Measurements from ENCODE around the gene PKIB.
"Not testable (repeated sequence)": the region's sequence is repeated elsewhere in the genome, so short reads cannot be mapped to it uniquely, and the experiment has no call there.

PKIB gene

DNA sequence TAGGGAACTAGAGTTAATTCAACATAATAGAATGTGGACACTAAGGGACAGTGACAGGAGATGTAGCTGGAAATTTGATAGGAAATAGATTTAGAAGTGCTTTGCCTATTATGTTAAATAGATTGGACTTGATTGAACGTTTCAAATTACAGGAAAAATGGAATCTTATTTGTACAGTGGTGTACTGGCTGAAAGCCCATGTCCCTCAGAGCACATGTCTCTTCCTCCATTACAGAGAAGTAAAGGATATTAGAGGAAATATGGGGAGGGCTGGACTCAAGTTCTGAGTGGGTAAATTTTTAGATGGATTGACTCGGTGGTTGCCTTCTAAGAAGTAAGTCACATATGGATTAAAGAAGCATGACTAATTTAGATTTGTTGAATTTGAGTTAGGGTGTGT lies 11.4 kb downstream of the PKIB start:
- no peak for DNase-seq

DNA sequence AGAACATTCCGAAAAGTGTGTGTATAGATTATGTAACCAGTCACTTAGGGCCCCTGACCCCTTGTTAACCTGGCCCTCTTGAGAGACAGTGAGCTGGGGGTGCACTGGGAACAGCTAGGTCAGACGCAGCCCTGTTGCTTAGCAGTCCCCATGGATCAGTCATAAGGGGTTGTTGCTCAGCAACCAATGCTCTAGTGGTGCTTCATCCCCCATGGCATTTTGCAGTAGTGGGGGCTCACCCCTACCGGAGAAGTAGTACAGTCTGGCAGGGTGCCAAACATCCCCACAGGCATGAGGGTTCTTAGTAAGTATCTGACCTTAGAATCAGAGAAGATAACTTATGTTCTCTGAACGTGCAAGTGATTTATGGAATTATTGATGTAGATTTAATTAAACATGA lies 12.3 kb downstream of the PKIB start:
- no peak for DNase-seq

GRCh38 chr6:122623279-122623678 lies 13.1 kb downstream of the PKIB start:
- no peak for DNase-seq

DNA sequence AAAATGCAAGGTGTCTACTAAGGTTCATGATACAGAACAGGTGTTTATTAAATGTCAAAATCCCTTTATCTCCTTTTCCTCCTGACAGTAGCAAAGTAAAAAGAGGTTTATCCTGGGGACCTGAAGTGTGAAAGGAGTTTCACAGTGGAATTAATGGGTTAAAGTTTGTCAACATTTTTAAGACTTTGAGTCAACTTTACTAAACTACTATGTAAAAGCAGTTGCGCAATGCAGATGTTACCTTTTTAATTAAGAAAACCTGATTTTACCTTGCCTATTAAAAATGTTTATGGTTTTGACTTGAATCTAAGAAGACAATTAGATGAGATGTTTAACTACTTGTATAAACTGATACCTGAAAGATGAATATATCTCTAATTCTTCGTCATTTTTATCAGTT lies 14.6 kb downstream of the PKIB start:
- DNase-seq = no peak

GRCh38 chr6:122628714-122629113 lies 18.5 kb downstream of the PKIB start:
- no peak for DNase-seq

DNA sequence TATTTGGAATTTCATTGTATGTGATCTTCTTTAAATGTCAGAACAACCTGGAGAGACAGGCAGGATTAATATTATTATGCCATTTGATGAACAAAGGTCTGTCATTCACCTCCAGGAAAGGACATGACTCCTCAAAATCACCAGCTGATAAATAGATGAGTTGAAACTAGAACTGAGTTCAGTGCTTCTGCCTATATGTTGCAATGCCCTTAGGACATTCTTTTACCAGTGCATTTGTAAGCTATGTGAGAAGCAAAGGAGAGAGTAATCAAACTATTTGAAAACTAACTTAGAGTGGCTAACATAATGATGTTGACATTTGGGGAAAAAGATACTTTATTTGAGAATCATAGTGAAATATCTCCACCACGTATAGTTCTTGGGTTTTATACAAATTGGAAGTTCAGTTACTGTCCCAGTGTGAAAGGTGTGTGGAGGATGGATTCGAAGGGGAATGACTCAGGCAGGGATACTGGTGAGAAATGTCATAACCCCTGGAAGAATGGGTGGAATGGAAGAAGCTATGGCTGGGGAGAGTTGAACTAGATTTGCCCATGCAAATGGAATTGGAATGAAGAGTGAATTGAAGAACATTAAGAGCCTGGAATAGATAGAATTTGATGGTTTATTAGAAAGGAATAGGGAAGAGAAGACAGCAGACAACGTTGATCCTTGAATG lies 21.5 kb downstream of the PKIB start:
- no peak for DNase-seq

GRCh38 chr6:122640366-122640765 lies 30.2 kb downstream of the PKIB start:
- no peak for DNase-seq

DNA sequence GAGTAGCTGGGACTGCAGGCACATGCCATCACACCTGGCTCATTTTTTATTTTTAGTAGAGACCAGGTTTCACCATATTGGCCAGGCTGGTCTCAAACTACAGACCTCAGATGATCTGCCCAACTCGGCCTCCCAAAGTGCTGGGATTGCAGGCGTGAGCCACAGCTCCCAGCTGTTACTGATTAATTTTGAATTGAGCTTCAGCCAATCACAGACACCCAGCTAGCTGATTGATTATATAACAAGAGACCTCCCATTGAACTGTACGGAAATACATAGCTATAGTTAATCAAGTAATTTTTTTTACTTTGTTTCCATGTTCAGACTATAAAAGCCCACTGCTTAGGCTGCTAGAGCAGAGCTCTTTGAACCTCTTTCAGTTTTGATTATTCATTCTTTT lies 31.6 kb downstream of the PKIB start:
- no peak for DNase-seq

DNA sequence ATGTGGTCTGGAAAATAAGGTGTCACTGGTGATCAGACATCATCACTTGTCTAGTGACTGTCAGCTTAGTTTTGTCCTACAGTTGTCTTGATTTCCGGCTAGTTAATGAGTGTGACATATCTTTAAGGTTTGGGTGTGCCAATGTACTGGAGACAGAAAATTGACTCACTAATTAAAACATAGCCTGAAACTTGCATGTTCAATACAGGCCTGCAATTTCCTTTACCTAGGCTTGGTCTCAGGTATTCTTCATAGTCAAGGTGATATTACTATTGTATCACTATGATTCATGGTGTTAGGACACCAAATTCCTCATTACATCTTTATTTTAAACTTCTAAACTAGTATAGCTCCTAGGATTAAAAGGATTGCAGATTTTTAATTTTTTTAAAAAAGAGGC lies 32.4 kb downstream of the PKIB start:
- DNase-seq = not testable (repeated sequence)

DNA sequence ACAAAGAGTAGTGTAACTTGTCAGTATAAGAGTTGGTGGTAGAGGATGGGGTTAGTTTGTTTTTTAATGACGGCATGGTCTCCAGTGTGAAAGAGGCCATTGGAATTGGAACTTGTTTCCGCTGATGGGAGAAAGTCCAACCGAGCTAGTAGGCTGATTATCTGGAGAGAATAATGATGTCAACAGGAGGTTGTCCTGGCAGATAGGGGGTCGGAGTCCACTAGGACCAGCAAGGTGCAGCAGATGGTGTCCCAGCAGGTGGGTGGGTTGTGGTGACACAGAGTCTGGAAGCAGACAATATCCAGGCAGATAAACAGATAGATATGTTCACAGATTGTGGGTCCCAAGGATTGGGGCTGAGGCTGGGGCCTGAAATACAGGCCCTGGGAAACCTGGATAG lies 35.1 kb downstream of the PKIB start:
- no peak for DNase-seq

GRCh38 chr6:122647765-122648164 lies 37.6 kb downstream of the PKIB start:
- DNase-seq = no peak

DNA sequence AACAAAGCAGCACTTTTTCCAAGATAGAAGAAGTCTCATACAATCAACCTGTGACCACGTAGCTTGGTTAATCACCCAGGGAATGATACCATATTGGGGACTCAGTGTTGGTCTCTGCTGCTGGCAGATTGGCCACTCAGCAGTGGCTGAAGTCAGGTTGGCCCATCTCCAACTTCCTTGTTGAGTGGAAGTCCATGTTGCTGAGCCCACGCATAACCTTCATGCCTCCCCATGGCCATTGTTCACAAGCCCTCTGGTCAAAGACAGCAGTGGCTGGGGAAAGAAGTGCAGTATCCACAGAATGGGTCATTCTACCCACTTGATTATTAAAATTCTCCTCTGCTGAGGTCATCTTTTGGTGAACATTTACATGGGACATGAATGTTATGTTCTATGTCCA lies 38.5 kb downstream of the PKIB start:
- DNase-seq = no peak

DNA sequence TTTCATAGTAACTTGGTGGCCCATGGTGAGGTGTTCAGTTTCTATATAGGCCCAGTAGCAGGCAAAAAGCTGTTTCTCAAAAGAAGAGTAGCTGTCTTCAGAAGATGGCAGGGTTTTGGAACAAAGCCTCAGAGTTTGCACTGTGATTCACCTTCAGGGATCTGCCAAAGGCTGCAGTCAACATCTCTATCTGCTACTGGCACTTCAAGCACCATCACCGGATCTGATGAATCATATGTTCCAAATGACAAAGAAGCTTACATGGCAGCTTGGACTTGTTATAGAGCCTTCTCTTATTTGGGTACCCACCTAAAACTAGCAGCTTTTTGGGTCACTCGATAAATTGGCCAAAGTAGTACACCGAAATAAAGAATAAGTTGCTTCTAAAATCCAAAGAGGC lies 39.5 kb downstream of the PKIB start:
- DNase-seq = no peak

DNA sequence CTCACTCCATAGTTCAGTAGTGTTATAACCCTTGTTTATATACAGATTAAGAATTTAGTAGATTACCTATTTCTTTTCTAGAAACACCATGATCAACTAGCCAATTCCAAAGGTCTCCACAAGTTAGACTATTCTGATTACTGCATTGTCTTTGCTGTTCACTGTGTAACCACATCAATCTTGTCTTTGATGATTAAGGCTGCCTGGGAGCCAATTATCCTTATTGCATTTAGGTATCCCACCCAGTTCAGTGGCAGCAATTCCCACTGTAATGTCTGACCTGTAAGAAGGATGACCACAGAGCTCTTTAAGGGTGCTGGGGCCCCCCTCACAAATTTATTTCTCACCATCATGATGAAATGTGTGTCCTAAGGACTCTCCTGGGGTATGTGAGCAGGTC lies 40.2 kb downstream of the PKIB start:
- DNase-seq = no peak

DNA sequence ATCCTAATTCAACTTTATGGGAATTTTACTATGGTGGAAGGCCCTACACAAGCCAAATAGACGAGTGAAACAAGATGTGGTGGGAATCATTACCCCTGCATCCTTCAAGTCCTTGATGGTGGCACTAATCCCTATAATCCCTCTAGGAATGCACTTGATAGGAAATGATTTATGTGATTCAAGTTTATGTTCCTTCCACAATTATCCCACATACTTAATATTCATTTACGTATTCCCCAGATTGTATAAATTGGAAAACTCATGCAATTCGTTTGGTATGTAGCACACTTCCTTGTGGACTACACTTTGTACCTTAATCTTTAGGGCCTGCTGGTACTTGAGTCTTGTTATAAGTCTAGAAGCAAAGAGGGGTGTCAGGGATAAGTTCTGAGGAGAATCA lies 40.8 kb downstream of the PKIB start:
- no peak for DNase-seq

DNA sequence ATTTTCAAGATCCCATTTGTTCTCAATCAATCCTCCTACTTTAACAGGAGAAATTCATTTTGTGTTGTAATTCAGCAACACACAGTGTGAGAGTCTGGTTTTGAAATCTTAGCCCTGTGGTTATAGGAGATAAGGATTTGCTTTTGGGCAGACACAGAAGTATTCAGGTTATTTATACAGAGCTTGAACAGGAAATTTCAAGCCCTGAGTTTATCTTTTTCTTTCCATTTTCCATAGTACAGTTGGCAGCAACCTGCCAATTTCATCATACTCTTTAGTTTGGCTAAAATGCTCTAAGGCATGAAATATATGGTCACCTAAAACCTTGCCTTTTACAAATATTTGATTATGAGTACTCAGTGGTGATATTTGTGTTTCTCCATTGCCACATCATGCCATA lies 41.4 kb downstream of the PKIB start:
- no peak for DNase-seq

DNA sequence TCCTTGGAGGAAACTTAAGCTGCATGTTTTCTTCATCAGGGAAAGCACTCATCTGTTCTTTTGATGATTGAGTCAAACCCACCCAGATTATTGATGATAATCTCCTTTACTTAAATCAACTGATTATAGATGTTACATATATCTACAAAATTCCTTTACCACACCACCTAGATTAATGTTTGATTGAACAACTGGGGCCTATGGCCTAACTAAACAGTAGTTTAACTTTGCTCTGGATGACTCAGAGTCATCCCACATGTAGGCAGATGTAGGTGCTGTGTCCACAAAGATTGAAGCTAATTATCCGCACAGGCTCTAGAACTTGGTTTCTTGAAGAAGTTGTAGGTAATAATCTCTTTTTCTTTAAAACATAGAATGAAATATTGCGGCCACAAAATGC lies 42.2 kb downstream of the PKIB start:
- DNase-seq = no peak

DNA sequence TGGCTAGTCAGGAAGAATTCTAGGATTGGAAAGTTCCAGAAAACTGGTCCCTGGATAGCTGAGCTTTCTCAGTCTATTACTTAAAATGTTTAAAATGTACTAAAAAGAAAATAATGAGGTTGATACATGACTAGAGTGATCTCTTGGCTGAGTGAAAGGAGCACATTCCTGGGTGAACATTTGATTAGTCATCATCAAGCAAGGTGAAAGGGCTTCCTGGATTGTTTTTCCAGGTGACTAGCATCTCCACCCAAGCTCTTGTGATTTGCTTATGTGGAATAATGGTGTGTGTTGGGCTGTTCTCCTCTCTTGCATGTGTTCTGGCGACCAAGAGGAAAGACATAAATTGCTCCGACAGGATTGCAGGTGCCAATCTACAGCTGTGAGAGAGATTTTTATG lies 42.9 kb downstream of the PKIB start:
- DNase-seq = no peak

DNA sequence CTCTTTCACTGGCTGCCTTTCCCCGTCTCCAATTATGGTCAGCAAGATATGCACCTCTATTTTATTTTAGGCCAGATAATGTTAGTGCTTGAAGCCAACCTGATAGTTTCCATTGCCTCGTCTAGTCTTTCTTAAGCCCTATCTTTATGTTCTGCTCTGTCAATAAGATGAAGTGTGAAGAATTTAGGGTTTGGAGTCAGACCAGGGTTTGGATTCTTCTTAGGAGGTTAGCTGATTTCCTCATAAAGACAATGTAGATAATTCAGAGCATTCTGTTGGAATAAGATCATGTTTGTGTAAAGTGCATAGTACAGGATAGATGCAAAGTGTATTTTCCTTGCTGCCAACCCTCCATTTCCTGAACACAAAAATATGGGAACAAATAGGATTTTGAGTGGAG lies 43.8 kb downstream of the PKIB start:
- no peak for DNase-seq

GRCh38 chr6:122657601-122658000 lies 47.4 kb downstream of the PKIB start:
- no peak for DNase-seq

DNA sequence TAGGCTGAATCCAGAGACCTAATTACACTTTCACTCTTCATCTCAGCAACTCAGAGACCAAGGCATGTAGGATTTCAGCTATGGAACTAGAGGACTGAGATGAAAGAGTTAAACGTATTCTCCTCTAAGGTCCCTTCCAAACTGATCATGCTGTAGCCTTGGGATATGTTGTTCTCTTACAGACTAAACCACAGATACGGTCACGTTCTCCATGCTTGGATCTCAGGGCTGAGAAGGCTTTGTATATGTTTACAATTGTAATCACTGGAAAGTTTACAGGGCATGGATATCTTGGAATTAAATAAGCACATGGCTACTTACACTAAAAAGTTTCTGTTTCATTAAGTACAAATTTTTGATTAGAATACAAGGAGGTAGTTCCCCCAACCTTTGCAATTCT lies 50.1 kb downstream of the PKIB start:
- no peak for DNase-seq

GRCh38 chr6:122663981-122664380 lies 53.8 kb downstream of the PKIB start:
- DNase-seq = no peak

GRCh38 chr6:122665929-122666328 lies 55.7 kb downstream of the PKIB start:
- DNase-seq = no peak

GRCh38 chr6:122666418-122666817 lies 56.2 kb downstream of the PKIB start:
- DNase-seq = no peak

- DNase-seq = no peak
Observed at GRCh38 chr6:122669418-122669817, 59.2 kb downstream of the PKIB start.

DNA sequence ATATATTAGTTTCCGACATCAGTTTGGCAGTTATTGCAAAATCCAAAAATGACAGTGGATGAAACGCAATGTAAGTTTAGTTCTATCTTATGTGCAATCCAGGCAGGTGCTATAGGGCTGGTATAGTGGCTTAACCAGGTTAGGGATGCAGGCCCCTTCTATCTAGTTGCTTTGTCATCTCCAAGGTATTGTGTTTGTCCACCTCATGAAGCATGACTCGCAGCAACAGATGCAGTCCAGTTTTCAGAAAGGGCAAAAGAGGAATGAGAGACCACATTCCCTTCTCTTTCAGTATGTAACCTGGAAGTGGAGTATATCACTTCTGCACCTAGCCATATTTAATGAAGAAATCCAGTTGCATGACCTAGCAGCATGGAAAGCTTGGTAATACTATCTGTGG lies 59.7 kb downstream of the PKIB start:
- no peak for DNase-seq

Data from T-helper 1 cell (primary cell).